BJ (cell line): ENCODE measurements around the gene HMCN1. TPM values are rescaled to one million over a fixed set of nuclear protein-coding genes. Genes with fewer than 3 reads are reported as not detected.
"Not testable (repeated sequence)": the region's sequence is repeated elsewhere in the genome, so short reads cannot be mapped to it uniquely, and the experiment has no call there.

Experiments used
- CTCF ChIA-PET: fragments of 350-600 bp; formaldehyde crosslinking; extraction: SDS; loops from one replicate; lab custom pipeline; 2021; ENCODE audit warnings: antibody characterized with exemption, inconsistent platforms; lab: Yijun Ruan, JAX
- POLR2A ChIA-PET: fragments of 300-600 bp; sonication (Branson Sonifier 250); formaldehyde crosslinking; extraction: SDS; loops from one replicate; lab custom pipeline; 2021; ENCODE audit warnings: antibody characterized with exemption; lab: Charles Lee
- DNase-seq: peaks from one replicate; pipeline ENCODE4 v3.0.0-alpha.2; 2011; ENCODE audit warnings: low read depth
- H3K27me3 ChIP-seq: 2 replicates; pipeline ENCODE4 v1.6.0; 2011; ENCODE audit warnings: low read length; ENCODE audit not compliant: control insufficient read depth, insufficient read depth
- H3K36me3 ChIP-seq: 2 replicates; pipeline ENCODE4 v1.5.1; 2011; ENCODE audit warnings: low read length; ENCODE audit not compliant: control insufficient read depth, insufficient read depth
- H3K4me3 ChIP-seq: 2 replicates; pipeline ENCODE4 v1.5.1; 2011; ENCODE audit warnings: low read depth, mild to moderate bottlenecking, control low read depth, low read length
- CTCF ChIP-seq: IDR thresholded peaks from 2 replicates; pipeline ENCODE4 v1.5.1; 2011; ENCODE audit warnings: low read depth, mild to moderate bottlenecking, control low read depth, inconsistent platforms, low read length, moderate library complexity; ENCODE audit not compliant: insufficient read depth
- polyA plus RNA-seq: library from polyadenylated mRNA; depleted of rRNA; stranded (reverse); fragments of >200 nt; gene quantifications from 2 replicates; pipeline ENCODE4 v1.2.3, GENCODE V29; 2011

Gene HMCN1
- polyA plus RNA-seq, 1 experiment: 13.3 TPM

- Histone ChIP-seq H3K4me3 (no peak overlapping the region), H3K27me3 (no peaks in the 10 kb centered on the region), H3K36me3 (no peaks in the 10 kb centered on the region)
- DNase-seq: no peak
- TF ChIP-seq CTCF: no peak
- CTCF ChIA-PET: no interaction called here
- POLR2A ChIA-PET: no interaction called here
Measured at GRCh38 chr1:186183219-186183618, 449.0 kb downstream of the HMCN1 start.

- DNase-seq: peak; percentile 72
- ChIA-PET CTCF (no interaction called here), POLR2A (no interaction called here)
- TF ChIP-seq CTCF: no peak
- H3K36me3 ChIP-seq: no peaks in the 10 kb centered on the region
- H3K27me3 ChIP-seq: no peaks in the 10 kb centered on the region
- H3K4me3 ChIP-seq: no peak overlapping the region
Measured at GRCh38 chr1:186183970-186184628, 449.9 kb downstream of the HMCN1 start.

- DNase-seq, POLR2A ChIA-PET, H3K4me3 ChIP-seq, H3K36me3 ChIP-seq, H3K27me3 ChIP-seq, CTCF ChIA-PET: not testable (repeated sequence)
Measured at GRCh38 chr1:186186251-186186650, 452.1 kb downstream of the HMCN1 start.

- Histone ChIP-seq H3K36me3 (no peaks in the 10 kb centered on the region), H3K4me3 (no peak overlapping the region), H3K27me3 (no peaks in the 10 kb centered on the region)
- ChIA-PET CTCF (interaction anchor here (1.1 kb wide), 1 partner anchor 21 kb away, joined by 3 read pairs; no protein-coding TSS in a partner anchor), POLR2A (no interaction called here)
- no peak for TF ChIP-seq CTCF
- no peak for DNase-seq
Measured at GRCh38 chr1:186187601-186188000, 453.4 kb downstream of the HMCN1 start.

- H3K36me3 ChIP-seq: no peaks in the 10 kb centered on the region
- no peak for TF ChIP-seq CTCF
- H3K4me3 ChIP-seq: no peak overlapping the region
- CTCF ChIA-PET: interaction anchor here (1.0 to 1.1 kb wide), 2 partner anchors 20 to 24 kb away, joined by 3 read pairs; no protein-coding TSS in a partner anchor
- POLR2A ChIA-PET: no interaction called here
- no peaks in the 10 kb centered on the region for H3K27me3 ChIP-seq
- DNase-seq: peak; percentile 58
Measured at GRCh38 chr1:186188004-186188539, 453.9 kb downstream of the HMCN1 start.
